Uterus (tissue), 4 donors: ENCODE measurements around the gene GLIS1. TPM values are rescaled to one million over a fixed set of nuclear protein-coding genes. Genes with fewer than 3 reads are reported as not detected.

Experiments used
- DNase-seq, 2 donors: peaks; one replicate each; pipeline ENCODE4 v3.0.0-alpha.2; 2019 to 2020
- H3K27ac ChIP-seq, 2 donors: fragments of 200-600 bp; sonication (generic); 1 replicate in 1 of 2; 2 replicates in 1 of 2; pipeline ENCODE4 v1.5.1; 2016 to 2018
- H3K27me3 ChIP-seq, 2 donors: fragments of 200-600 bp; sonication (generic); one replicate each; pipeline ENCODE4 v1.5.1; 2018 to 2019; ENCODE audit warnings: control low read depth in 1 of 2
- H3K36me3 ChIP-seq, 2 donors: fragments of 200-600 bp; sonication (generic); one replicate each; pipeline ENCODE4 v1.5.1; 2019; ENCODE audit warnings: control low read depth in 1 of 2
- H3K4me1 ChIP-seq, 2 donors: fragments of 200-600 bp; sonication (generic); one replicate each; pipeline ENCODE4 v1.5.1; 2018 to 2019; ENCODE audit warnings: control low read depth in 1 of 2
- H3K4me3 ChIP-seq, 2 donors: fragments of 200-600 bp; sonication (generic); 1 replicate in 1 of 2; 2 replicates in 1 of 2; pipeline ENCODE4 v1.5.1; 2018 to 2019; ENCODE audit warnings: mild to moderate bottlenecking in 1 of 2
- H3K9me3 ChIP-seq, 2 donors: fragments of 200-600 bp; sonication (generic); one replicate each; pipeline ENCODE4 v1.5.1; 2019; ENCODE audit warnings: control low read depth in 1 of 2
- POLR2A ChIP-seq, 2 donors: fragments of 450-650 bp; IDR thresholded peaks; one replicate each; pipeline ENCODE4 v1.6.1; 2016; ENCODE audit warnings: antibody characterized with exemption in 2 of 2, mild to moderate bottlenecking in 1 of 2, moderate library complexity in 1 of 2
- intact Hi-C: fragments of 100-400 bp; cut with DNase I; formaldehyde crosslinking; loops from one replicate; pipeline ENCODE4 v1.15.1; 2023; ENCODE audit warnings: low total_unique reads
- total RNA-seq, 4 donors: library from RNA; depleted of rRNA in 3 of 4; stranded (reverse); fragments of >200 nt in 3 of 4; gene quantifications; one replicate each; pipeline versions ENCODE4 v1.1.0 to v1.2.4, GENCODE V29; 2014 to 2023
- TF ChIP-seq, protein P1 (sequence below), 4 experiments: fragments of 200-600 bp in 2 of 4; fragments of 450-650 bp in 2 of 4; sonication (generic) in 2 of 4; IDR thresholded peaks; one replicate each; pipeline ENCODE4 v1.5.1; 2016 to 2019; ENCODE audit warnings: antibody characterized with exemption in 4 of 4, mild to moderate bottlenecking in 2 of 4, moderate library complexity in 1 of 4
- donor health status: DM: yes; HTN: yes; CAD: no.

GLIS1 gene
- total RNA-seq: 1 to 10 TPM in 1 of 4 donors, under 1 TPM in 1, not detected in 2; 0.21 to 1.0 TPM

GRCh38 chr1:53739109-53739681 lies at the start of gene GLIS1:
GLIS1 (minus strand) TSS chr1:53739164; CDS start chr1:53738064, 1,100 bp downstream.
- Histone ChIP-seq H3K9me3 (no peaks in the 10 kb centered on the region), H3K27me3 (peaks cover 0 to 6% of the 10 kb centered on the region in 2 donors), H3K36me3 (no peaks in the 10 kb centered on the region), H3K4me1 (peaks cover 0 to 10% of the 10 kb centered on the region in 2 donors), H3K27ac (no peak within 1 kb of the TSS), H3K4me3 (peak within 1 kb of the TSS; percentile 22 to 49)
- TF ChIP-seq, protein P1, sequence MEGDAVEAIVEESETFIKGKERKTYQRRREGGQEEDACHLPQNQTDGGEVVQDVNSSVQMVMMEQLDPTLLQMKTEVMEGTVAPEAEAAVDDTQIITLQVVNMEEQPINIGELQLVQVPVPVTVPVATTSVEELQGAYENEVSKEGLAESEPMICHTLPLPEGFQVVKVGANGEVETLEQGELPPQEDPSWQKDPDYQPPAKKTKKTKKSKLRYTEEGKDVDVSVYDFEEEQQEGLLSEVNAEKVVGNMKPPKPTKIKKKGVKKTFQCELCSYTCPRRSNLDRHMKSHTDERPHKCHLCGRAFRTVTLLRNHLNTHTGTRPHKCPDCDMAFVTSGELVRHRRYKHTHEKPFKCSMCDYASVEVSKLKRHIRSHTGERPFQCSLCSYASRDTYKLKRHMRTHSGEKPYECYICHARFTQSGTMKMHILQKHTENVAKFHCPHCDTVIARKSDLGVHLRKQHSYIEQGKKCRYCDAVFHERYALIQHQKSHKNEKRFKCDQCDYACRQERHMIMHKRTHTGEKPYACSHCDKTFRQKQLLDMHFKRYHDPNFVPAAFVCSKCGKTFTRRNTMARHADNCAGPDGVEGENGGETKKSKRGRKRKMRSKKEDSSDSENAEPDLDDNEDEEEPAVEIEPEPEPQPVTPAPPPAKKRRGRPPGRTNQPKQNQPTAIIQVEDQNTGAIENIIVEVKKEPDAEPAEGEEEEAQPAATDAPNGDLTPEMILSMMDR (IDR thresholded peaks at IDR 0.05): no peak
- TF ChIP-seq POLR2A (IDR thresholded peaks at IDR 0.05): peak in 1 of 2 donors; percentile 50
- DNase-seq: peak; percentile 65 to 87
- intact Hi-C loops: no loop called here

GRCh38 chr1:53787655-53788054 lies 48.7 kb upstream of the GLIS1 start:
- TF ChIP-seq, protein P1 (IDR thresholded peaks at IDR 0.05): no peak
- no peak for TF ChIP-seq POLR2A (IDR thresholded peaks at IDR 0.05)
- Histone ChIP-seq H3K9me3 (no peaks in the 10 kb centered on the region), H3K4me3 (no peak overlapping the region), H3K27ac (no peak overlapping the region), H3K36me3 (no peaks in the 10 kb centered on the region), H3K4me1 (no peaks in the 10 kb centered on the region), H3K27me3 (no peaks in the 10 kb centered on the region)
- intact Hi-C loops: no loop called here
- DNase-seq: no peak

DNA sequence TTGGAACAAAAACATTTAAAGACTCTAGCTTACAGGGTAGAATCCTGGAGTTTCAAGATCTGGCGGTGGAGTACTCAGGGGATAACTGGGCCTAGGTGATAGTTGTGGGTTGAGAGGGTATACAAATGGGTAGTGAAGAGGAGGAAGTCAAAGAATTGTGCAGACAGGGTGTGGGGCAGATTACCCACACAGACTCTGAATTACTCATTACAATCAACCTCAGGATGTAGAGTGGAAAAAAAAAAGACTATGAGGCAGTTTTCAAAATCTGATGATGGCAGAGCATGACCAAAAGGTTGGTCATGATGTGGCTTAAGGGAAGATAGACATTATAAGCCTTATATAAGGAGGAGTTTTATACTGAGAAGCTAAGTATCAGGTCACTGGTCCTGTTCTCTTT lies 44.1 kb upstream of the GLIS1 start:
- Histone ChIP-seq H3K9me3 (no peaks in the 10 kb centered on the region), H3K4me3 (no peak overlapping the region), H3K27ac (no peak overlapping the region), H3K27me3 (no peaks in the 10 kb centered on the region), H3K36me3 (no peaks in the 10 kb centered on the region), H3K4me1 (no peaks in the 10 kb centered on the region)
- DNase-seq: no peak
- no peak for TF ChIP-seq POLR2A (IDR thresholded peaks at IDR 0.05)
- TF ChIP-seq, protein P1 (IDR thresholded peaks at IDR 0.05): no peak
- intact Hi-C loops: no loop called here

GRCh38 chr1:53781654-53782053 lies 42.7 kb upstream of the GLIS1 start:
- Histone ChIP-seq H3K27me3 (no peaks in the 10 kb centered on the region), H3K4me3 (no peak overlapping the region), H3K36me3 (no peaks in the 10 kb centered on the region), H3K9me3 (no peaks in the 10 kb centered on the region), H3K4me1 (no peaks in the 10 kb centered on the region), H3K27ac (no peak overlapping the region)
- TF ChIP-seq POLR2A (IDR thresholded peaks at IDR 0.05): no peak
- TF ChIP-seq, protein P1 (IDR thresholded peaks at IDR 0.05): no peak
- intact Hi-C loops: no loop called here
- DNase-seq: no peak

DNA sequence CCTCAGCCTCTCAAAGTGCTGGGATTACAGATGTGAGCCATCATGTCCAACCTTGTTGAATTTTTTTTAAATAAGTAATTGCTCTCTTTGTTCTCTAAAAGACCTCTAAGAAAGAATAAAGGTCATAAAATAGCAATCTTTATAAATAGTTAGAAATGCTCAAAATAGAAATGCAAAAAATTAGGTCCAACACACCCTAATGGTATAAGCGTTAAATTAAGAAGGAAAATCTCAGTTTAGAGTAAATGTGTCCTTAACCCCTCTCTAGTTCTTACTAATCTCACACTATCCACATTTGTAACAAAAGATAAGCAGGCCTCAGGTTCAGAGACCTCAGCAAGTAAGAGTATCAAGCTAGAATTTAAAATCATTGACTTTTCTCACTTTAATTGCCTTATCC lies 38.3 kb upstream of the GLIS1 start:
- Histone ChIP-seq H3K36me3 (no peaks in the 10 kb centered on the region), H3K4me3 (no peak overlapping the region), H3K4me1 (no peaks in the 10 kb centered on the region), H3K27me3 (no peaks in the 10 kb centered on the region), H3K9me3 (no peaks in the 10 kb centered on the region), H3K27ac (no peak overlapping the region)
- no peak for DNase-seq
- intact Hi-C loops: no loop called here
- TF ChIP-seq POLR2A (IDR thresholded peaks at IDR 0.05): no peak
- TF ChIP-seq, protein P1 (IDR thresholded peaks at IDR 0.05): no peak
